PC-9 (cell line): ENCODE measurements around the gene TMEM51.

Experiments used
- CTCF ChIP-seq: fragments of 200-600 bp; sonication (generic); conservative IDR thresholded peaks from 2 replicates; pipeline ENCODE4 v1.6.1; 2017; ENCODE audit warnings: mixed run types, antibody characterized with exemption, mild to moderate bottlenecking, moderate library complexity
- EZH2 ChIP-seq: fragments of 200-600 bp; sonication (generic); IDR thresholded peaks from 2 replicates; pipeline ENCODE4 v1.8.0; 2017; ENCODE audit warnings: antibody characterized with exemption, low read depth

GRCh38 chr1:15219280-15220023 is 65.9 kb downstream of the TMEM51 start:
- TF ChIP-seq CTCF: no peak
- no peak for TF ChIP-seq EZH2
